K562 (cell line): Measurements from ENCODE around the gene GGNBP2. TPM values are rescaled to one million over a fixed set of nuclear protein-coding genes. Genes with fewer than 3 reads are reported as not detected.
A peak's percentile ranks its signal among the peaks of the same experiment; 100 is the strongest.

Source experiments
- CBFA2T3 ChIP-seq: fragments of 450-650 bp; IDR thresholded peaks from 2 replicates; pipeline ENCODE4 v1.6.1; 2017
- CSDE1 ChIP-seq, 2 experiments: fragments of 450-650 bp; IDR thresholded peaks; 2 replicates each; pipeline ENCODE4 v1.6.1; 2016; ENCODE audit warnings: mild to moderate bottlenecking in 1 of 2
- CTCF ChIP-seq, 3 experiments: IDR thresholded peaks in 2 of 3; conservative IDR thresholded peaks in 1 of 3; 2 replicates each; pipeline ENCODE4 v1.5.1; 2011 to 2012; ENCODE audit warnings: low read length in 3 of 3, mild to moderate bottlenecking in 3 of 3, control low read depth in 2 of 3, improper control_type of control experiment in 1 of 3, inconsistent platforms in 1 of 3, low read depth in 1 of 3, mixed read lengths in 1 of 3, moderate library complexity in 1 of 3; ENCODE audit not compliant: insufficient read depth in 2 of 3
- EP400 ChIP-seq: fragments of 450-650 bp; IDR thresholded peaks from 2 replicates; pipeline ENCODE4 v1.6.1; 2017; ENCODE audit warnings: antibody characterized with exemption, mild to moderate bottlenecking, moderate library complexity
- MAZ ChIP-seq, 2 experiments: fragments of 450-650 bp in 1 of 2; sonication (generic) in 1 of 2; formaldehyde crosslinking; IDR thresholded peaks in 1 of 2; conservative IDR thresholded peaks in 1 of 2; 2 replicates each; pipeline versions ENCODE4 v1.4.0 to v1.5.0; 2020; ENCODE audit warnings: mild to moderate bottlenecking in 1 of 2, missing genetic modification reagents in 1 of 2
- RAD21 ChIP-seq, 2 experiments: fragments of 250-450 bp in 1 of 2; fragments of 450-650 bp in 1 of 2; sonication (Bioruptor Pico) in 1 of 2; formaldehyde crosslinking in 1 of 2; IDR thresholded peaks in 1 of 2; conservative IDR thresholded peaks in 1 of 2; 2 replicates each; pipeline versions ENCODE4 v1.4.0 to v1.8.0; 2020 to 2022; ENCODE audit warnings: mild to moderate bottlenecking in 2 of 2, moderate library complexity in 1 of 2
- RCOR1 ChIP-seq, 2 experiments: IDR thresholded peaks; 2 replicates each; pipeline ENCODE4 v1.6.1; 2012; ENCODE audit warnings: low read depth in 2 of 2, low read length in 2 of 2, borderline replicate concordance in 1 of 2, improper control_type of control experiment in 1 of 2
- RHOXF2B ChIP-seq: fragments of 250-450 bp; sonication (Bioruptor Pico); conservative IDR thresholded peaks from 2 replicates; pipeline ENCODE4 v1.5.1; 2021
- SAP30 ChIP-seq: fragments of 200-600 bp; sonication (generic); IDR thresholded peaks from 2 replicates; pipeline ENCODE4 v1.6.1; 2012; ENCODE audit warnings: borderline replicate concordance, low read depth, mild to moderate bottlenecking, moderate library complexity, low read length, control low read depth, inconsistent platforms; ENCODE audit not compliant: insufficient read depth, poor library complexity, severe bottlenecking
- SNIP1 ChIP-seq: fragments of 450-650 bp; IDR thresholded peaks from 2 replicates; pipeline ENCODE4 v1.7.1; 2017; ENCODE audit warnings: low read depth, mild to moderate bottlenecking
- TARDBP ChIP-seq: fragments of 450-650 bp; IDR thresholded peaks from 2 replicates; pipeline ENCODE4 v1.6.1; 2016
- VEZF1 ChIP-seq: fragments of 200-800 bp; sonication (Bioruptor generic); IDR thresholded peaks from 2 replicates; pipeline ENCODE4 v1.6.1; 2017; ENCODE audit warnings: missing genetic modification characterization, missing compliant biosample characterization
- ZC3H4 ChIP-seq: sonication (generic); formaldehyde crosslinking; IDR thresholded peaks from 2 replicates; pipeline ENCODE4 v1.9.0; 2021; ENCODE audit warnings: missing genetic modification reagents, borderline replicate concordance
- ZNF239 ChIP-seq: fragments of 250-450 bp; sonication (Bioruptor Pico); IDR thresholded peaks from 2 replicates; pipeline ENCODE4 v1.4.0; 2020; ENCODE audit warnings: mild to moderate bottlenecking
- polyA plus RNA-seq, 8 experiments: library from polyadenylated mRNA; depleted of rRNA in 4 of 8; stranded (reverse) in 5 of 8; unstranded in 3 of 8; fragments of >200 nt; fragmentation: Nextera tagmentation in 2 of 8; fragmentation: Illumina TruSeq in 1 of 8; extraction: Ambion mirVana in 2 of 8; extraction: Trizol in 1 of 8; gene quantifications; 2 replicates each; pipeline versions ENCODE4 v1.2.1 to v1.2.3, GENCODE V29; 2011 to 2014; ENCODE audit warnings: inconsistent platforms in 1 of 8, missing spikeins in 1 of 8
- total RNA-seq, 7 experiments: library from RNA; depleted of rRNA in 6 of 7; stranded (reverse); fragments of >200 nt in 6 of 7; fragmentation: Illumina TruSeq in 2 of 7; extraction: Trizol in 2 of 7; gene quantifications; 2 replicates each; pipeline versions ENCODE4 v1.2.1 to v1.2.3, GENCODE V29; 2011 to 2021; ENCODE audit warnings: low replicate concordance in 1 of 7
- TF ChIP-seq, protein P1 (sequence below), 2 experiments: fragments of 450-650 bp in 1 of 2; sonication (generic) in 1 of 2; formaldehyde crosslinking in 1 of 2; IDR thresholded peaks; 2 replicates each; pipeline versions ENCODE4 v1.7.1 to v1.9.0; 2016 to 2022; ENCODE audit warnings: inconsistent platforms in 1 of 2, mild to moderate bottlenecking in 1 of 2, missing genetic modification reagents in 1 of 2

GGNBP2 gene
- total and polyA plus RNA-seq, 9 of the 15 experiments (the other 6 are each of a cell fraction or from before 2014, with no cell fraction given), result 35.7 to 96.6 (median 64.1) TPM

DNA sequence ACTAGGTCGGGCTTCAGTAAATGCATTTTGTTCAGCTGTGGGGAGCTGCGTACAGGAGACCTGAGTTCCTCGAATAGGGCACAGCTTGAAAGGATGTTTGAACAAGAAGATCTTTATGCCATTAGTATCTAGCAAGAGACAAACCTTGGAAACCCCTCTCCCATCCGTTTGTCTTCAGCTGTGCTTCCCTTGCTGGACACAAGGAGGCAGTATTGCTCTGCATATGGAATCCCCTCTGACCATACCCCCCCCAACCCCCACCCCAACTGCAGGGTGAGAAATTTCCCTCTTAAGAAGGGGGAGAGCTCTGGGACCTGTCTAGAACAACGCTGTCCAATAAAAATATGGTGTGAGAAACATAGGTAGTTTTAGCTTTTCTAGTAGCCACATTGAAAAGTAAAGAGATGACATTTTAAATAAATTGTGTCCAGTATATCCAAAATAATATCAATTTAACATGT is 58.2 kb downstream of the GGNBP2 start (continued):
- TF ChIP-seq RAD21 (CRISPR knock-in tag; conservative IDR thresholded peaks at IDR 0.05 in 1 of 2, IDR thresholded peaks at IDR 0.05 in 1 of 2) (peak; percentile 48 to 61), RCOR1 (IDR thresholded peaks at IDR 0.05; ENCODE audit: borderline replicate concordance in 1 of 2, low read depth in 2 of 2, low read length in 2 of 2) (0 out of 4 replicates have a peak, but pooled peaks of 1 of the 2 experiments have one; percentile 18), VEZF1 (CRISPR knock-in tag) (peak; percentile 95), CTCF (IDR thresholded peaks at IDR 0.05 in 2 of 3, conservative IDR thresholded peaks at IDR 0.05 in 1 of 3; ENCODE audit: insufficient read depth in 2 of 3, low read depth in 1 of 3, low read length in 3 of 3) (peak; percentile 72 to 81 (median 72)), EP400 (peak; percentile 31; the same call in 1 of the 2 replicates), ZNF239 (no peak), MAZ (CRISPR knock-in tag; conservative IDR thresholded peaks at IDR 0.05 in 1 of 2, IDR thresholded peaks at IDR 0.05 in 1 of 2) (peak; percentile 40 to 69; a peak in 3 of 4 replicates), CBFA2T3 (no peak), TARDBP (no peak), CSDE1 (IDR thresholded peaks at IDR 0.05) (no peak), ZC3H4 (0 out of 2 replicates have a peak, but pooled peaks have one; percentile 1), SAP30 (no peak), RHOXF2B (CRISPR knock-in tag) (no peak), SNIP1 (peak; percentile 53; the same call in 1 of the 2 replicates)
- TF ChIP-seq, protein P1, sequence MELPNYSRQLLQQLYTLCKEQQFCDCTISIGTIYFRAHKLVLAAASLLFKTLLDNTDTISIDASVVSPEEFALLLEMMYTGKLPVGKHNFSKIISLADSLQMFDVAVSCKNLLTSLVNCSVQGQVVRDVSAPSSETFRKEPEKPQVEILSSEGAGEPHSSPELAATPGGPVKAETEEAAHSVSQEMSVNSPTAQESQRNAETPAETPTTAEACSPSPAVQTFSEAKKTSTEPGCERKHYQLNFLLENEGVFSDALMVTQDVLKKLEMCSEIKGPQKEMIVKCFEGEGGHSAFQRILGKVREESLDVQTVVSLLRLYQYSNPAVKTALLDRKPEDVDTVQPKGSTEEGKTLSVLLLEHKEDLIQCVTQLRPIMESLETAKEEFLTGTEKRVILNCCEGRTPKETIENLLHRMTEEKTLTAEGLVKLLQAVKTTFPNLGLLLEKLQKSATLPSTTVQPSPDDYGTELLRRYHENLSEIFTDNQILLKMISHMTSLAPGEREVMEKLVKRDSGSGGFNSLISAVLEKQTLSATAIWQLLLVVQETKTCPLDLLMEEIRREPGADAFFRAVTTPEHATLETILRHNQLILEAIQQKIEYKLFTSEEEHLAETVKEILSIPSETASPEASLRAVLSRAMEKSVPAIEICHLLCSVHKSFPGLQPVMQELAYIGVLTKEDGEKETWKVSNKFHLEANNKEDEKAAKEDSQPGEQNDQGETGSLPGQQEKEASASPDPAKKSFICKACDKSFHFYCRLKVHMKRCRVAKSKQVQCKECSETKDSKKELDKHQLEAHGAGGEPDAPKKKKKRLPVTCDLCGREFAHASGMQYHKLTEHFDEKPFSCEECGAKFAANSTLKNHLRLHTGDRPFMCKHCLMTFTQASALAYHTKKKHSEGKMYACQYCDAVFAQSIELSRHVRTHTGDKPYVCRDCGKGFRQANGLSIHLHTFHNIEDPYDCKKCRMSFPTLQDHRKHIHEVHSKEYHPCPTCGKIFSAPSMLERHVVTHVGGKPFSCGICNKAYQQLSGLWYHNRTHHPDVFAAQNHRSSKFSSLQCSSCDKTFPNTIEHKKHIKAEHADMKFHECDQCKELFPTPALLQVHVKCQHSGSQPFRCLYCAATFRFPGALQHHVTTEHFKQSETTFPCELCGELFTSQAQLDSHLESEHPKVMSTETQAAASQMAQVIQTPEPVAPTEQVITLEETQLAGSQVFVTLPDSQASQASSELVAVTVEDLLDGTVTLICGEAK (IDR thresholded peaks at IDR 0.05), result peak; percentile 93
- TF ChIP-seq, protein P1 (CRISPR knock-in tag; IDR thresholded peaks at IDR 0.05), result peak; percentile 72
